Kidney (tissue), 14 donors: ENCODE results near the gene LGALS8. TPM values are rescaled to one million over a fixed set of nuclear protein-coding genes. Genes with fewer than 3 reads are reported as not detected.

Experiments
- DNase-seq, 5 donors: peaks; one replicate each; pipeline ENCODE4 v3.0.0-alpha.2; 2013 to 2020
- FAIRE-seq: peaks from 2 replicates; lab custom pipeline; 2012; peaks lifted over from hg19 to GRCh38; lab: Jason Lieb, UNC
- H3K27ac ChIP-seq, 2 donors: one replicate each; pipeline ENCODE4 v1.7.0; 2013; ENCODE audit warnings: low read depth in 2 of 2, low read length in 2 of 2, inconsistent platforms in 1 of 2
- H3K27me3 ChIP-seq: one replicate; pipeline ENCODE4 v1.7.1; 2013; ENCODE audit warnings: low read length, inconsistent platforms; ENCODE audit not compliant: control insufficient read depth, insufficient read depth
- H3K36me3 ChIP-seq, 3 donors: one replicate each; pipeline versions ENCODE4 v1.7.0 to v1.7.1; 2013; ENCODE audit warnings: low read length in 3 of 3, control low read depth in 1 of 3, inconsistent platforms in 1 of 3; ENCODE audit not compliant: insufficient read depth in 3 of 3, control insufficient read depth in 2 of 3
- H3K4me1 ChIP-seq, 3 donors: one replicate each; pipeline versions ENCODE4 v1.7.0 to v1.7.1; 2013; ENCODE audit warnings: low read length in 3 of 3, inconsistent platforms in 1 of 3, low read depth in 1 of 3; ENCODE audit not compliant: control insufficient read depth in 2 of 3, insufficient read depth in 2 of 3
- H3K4me3 ChIP-seq, 3 donors: one replicate each; pipeline versions ENCODE4 v1.7.0 to v1.8.1; 2013; ENCODE audit warnings: low read length in 3 of 3, control low read depth in 1 of 3, inconsistent platforms in 1 of 3
- H3K9ac ChIP-seq, 3 donors: one replicate each; pipeline versions ENCODE4 v1.7.0 to v1.7.1; 2013; ENCODE audit warnings: low read length in 3 of 3, control low read depth in 1 of 3, inconsistent platforms in 1 of 3
- H3K9me3 ChIP-seq, 3 donors: one replicate each; pipeline versions ENCODE4 v1.7.0 to v1.7.1; 2013; ENCODE audit warnings: low read length in 3 of 3, control low read depth in 1 of 3, inconsistent platforms in 1 of 3; ENCODE audit not compliant: control insufficient read depth in 2 of 3, insufficient read depth in 1 of 3
- intact Hi-C: fragments of 100-400 bp; cut with DNase I; formaldehyde crosslinking; loops from one replicate; pipeline ENCODE4 v1.11.1; 2022
- polyA plus RNA-seq: library from polyadenylated mRNA; stranded (reverse); fragments of 350-450 nt; fragmentation: Illumina TruSeq; extraction: RNeasy Lipid Tissue Mini Kit (QIAGEN cat#74804); gene quantifications from one replicate; pipeline ENCODE4 v1.2.3, GENCODE V29; 2014; ENCODE audit warnings: low read depth, low replicate concordance; ENCODE audit not compliant: insufficient read depth
- total RNA-seq: library from RNA; stranded (reverse); fragmentation: NEBNext Ultra II Directional; extraction: Animal tissue kit (Norgen Biotek cat#: 25700); gene quantifications from one replicate; pipeline ENCODE4 v1.2.1, GENCODE V29; 2021
- TF ChIP-seq, protein P1 (sequence below): IDR thresholded peaks from 3 replicates; pipeline ENCODE4 v1.5.1; 2012; ENCODE audit warnings: mild to moderate bottlenecking, moderate library complexity, borderline replicate concordance; ENCODE audit not compliant: insufficient read depth; ENCODE audit errors: extremely low read depth
- donor health status: control.
- donor health status: control.
- donor health status: control.
- donor health status: control.
- donor health status: control.
- donor health status: DM: yes; HTN: yes; CAD: no.
- donor health status: Normal renal cell carcinoma (clear cell type).

Gene LGALS8
- total and polyA plus RNA-seq, 2 donors from 2014 or later = 17.6 to 53.3 TPM

DNA sequence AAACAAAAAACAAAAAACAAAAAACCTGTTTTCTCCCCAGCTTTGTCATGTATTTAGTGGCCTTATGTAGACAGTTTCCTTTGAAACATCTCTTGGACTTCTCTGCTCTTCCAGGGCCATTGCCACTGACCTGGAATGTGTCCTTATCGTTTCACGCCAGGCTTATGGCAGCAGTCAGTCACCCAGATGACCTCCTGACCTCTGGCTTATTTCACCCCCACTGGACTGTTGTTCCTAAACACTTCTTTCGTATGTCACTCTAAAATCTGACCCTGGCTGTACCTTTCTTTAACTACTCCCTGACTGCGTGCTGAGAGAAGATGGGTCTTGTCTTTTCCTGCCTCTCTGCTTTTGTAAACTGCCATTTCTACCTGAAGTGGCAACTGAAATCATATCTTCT, 9.1 kb downstream of the LGALS8 start:
- DNase-seq (no peak), FAIRE-seq (no peak)
- intact Hi-C loops = no loop called here

DNA sequence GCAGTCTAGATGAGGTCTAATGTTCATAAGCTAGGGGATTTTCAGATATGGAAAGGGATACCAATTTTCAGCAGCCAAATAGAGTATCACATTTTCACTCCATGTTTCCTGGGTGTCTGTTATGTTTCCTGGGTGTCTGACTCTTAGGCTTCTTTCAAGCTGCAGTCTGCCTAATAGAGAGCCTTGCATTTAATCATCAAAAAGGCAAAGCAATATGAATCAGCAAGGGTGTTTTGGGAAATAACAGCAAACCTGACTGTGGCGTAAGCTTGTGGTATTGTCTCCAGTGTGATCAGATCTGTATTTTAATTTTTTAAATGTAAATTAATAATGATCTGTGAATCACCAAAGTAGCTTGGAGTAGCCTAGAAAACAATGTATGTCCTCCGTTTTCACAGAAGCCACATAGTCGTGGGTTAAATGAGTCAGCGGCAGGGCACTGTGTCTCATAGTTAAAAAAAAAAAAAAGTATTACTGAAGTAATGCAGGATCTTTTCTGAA, 10.4 kb downstream of the LGALS8 start:
- Histone ChIP-seq H3K4me3 (no peak overlapping the region), H3K36me3 (peaks cover 0 to 6% (median 5%) of the 10 kb centered on the region in 3 donors), H3K9ac (no peak overlapping the region), H3K9me3 (no peaks in the 10 kb centered on the region), H3K27me3 (no peaks in the 10 kb centered on the region), H3K27ac (no peak overlapping the region), H3K4me1 (peaks cover 0 to 2% (median 0%) of the 10 kb centered on the region in 3 donors)
- DNase-seq (no peak), FAIRE-seq (no peak)
- TF ChIP-seq, protein P1, sequence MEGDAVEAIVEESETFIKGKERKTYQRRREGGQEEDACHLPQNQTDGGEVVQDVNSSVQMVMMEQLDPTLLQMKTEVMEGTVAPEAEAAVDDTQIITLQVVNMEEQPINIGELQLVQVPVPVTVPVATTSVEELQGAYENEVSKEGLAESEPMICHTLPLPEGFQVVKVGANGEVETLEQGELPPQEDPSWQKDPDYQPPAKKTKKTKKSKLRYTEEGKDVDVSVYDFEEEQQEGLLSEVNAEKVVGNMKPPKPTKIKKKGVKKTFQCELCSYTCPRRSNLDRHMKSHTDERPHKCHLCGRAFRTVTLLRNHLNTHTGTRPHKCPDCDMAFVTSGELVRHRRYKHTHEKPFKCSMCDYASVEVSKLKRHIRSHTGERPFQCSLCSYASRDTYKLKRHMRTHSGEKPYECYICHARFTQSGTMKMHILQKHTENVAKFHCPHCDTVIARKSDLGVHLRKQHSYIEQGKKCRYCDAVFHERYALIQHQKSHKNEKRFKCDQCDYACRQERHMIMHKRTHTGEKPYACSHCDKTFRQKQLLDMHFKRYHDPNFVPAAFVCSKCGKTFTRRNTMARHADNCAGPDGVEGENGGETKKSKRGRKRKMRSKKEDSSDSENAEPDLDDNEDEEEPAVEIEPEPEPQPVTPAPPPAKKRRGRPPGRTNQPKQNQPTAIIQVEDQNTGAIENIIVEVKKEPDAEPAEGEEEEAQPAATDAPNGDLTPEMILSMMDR = no peak
- intact Hi-C loops = no loop called here

More for the DNA sequence above, 9.1 kb downstream of the LGALS8 start:
- Histone ChIP-seq H3K9ac (no peak overlapping the region), H3K4me1 (peaks cover 0 to 2% (median 0%) of the 10 kb centered on the region in 3 donors), H3K4me3 (no peak overlapping the region), H3K36me3 (peaks cover 0 to 6% (median 0%) of the 10 kb centered on the region in 3 donors), H3K27ac (no peak overlapping the region), H3K27me3 (no peaks in the 10 kb centered on the region), H3K9me3 (no peaks in the 10 kb centered on the region)
- TF ChIP-seq, protein P1 = no peak

DNA sequence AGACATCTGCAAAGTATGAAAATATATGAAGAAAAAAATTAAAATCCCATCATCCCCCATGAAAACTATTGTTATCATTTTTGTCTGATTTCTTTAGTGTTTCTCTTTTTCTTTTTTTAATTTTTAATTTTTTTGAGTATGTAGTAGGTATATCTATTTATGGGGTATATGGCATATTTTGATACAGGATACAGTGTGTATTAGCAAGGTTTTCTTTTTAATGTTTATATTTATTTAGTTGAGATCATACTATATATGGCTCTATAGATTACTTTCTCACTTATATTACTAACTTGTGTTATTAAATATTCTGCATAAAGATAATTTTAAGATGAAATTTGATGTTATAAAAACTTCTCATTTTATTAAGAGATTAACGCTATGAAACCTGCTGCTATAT, 11.4 kb downstream of the LGALS8 start:
- DNase-seq (no peak), FAIRE-seq (no peak)
- Histone ChIP-seq H3K4me3 (no peak overlapping the region), H3K4me1 (peaks cover 0 to 2% (median 0%) of the 10 kb centered on the region in 3 donors), H3K36me3 (peaks cover 0 to 11% (median 5%) of the 10 kb centered on the region in 3 donors), H3K9ac (no peak overlapping the region), H3K27me3 (no peaks in the 10 kb centered on the region), H3K27ac (no peak overlapping the region), H3K9me3 (no peaks in the 10 kb centered on the region)
- TF ChIP-seq, protein P1 = no peak
- intact Hi-C loops = no loop called here

DNA sequence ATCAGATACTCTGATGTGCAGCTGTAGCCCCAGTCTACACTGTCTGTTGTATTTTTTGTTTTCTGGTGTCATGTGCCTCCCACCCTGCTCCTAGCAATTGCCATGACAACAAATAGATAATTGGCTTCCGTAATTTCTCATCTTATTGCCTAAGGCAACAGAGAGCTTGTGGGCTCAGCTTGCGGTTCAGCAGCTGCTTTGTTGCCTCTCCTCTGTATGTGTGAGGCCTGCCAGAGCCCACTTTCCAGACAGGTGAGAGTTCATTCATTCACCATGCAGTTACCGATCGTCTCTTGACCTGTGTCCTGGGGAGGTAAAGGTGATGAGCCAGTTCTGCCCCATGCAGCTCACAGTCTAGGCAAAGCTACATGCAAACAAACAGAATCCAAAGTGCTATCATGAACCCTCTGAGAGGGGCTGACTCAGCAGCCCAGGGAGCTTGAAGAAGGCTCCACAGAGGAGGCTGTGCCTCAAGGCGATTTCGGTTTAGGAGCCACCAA, 11.9 kb downstream of the LGALS8 start:
- Histone ChIP-seq H3K4me1 (peaks cover 0 to 2% (median 0%) of the 10 kb centered on the region in 3 donors), H3K27me3 (no peaks in the 10 kb centered on the region), H3K9ac (no peak overlapping the region), H3K36me3 (peaks cover 0 to 12% (median 7%) of the 10 kb centered on the region in 3 donors), H3K9me3 (no peaks in the 10 kb centered on the region), H3K27ac (no peak overlapping the region), H3K4me3 (no peak overlapping the region)
- TF ChIP-seq, protein P1 = no peak
- no peak for DNase-seq
- no peak for FAIRE-seq
- intact Hi-C loops = no loop called here
